ENCODE measurements around the gene ATP5IF1.
A peak's percentile ranks its signal among the peaks of the same experiment; 100 is the strongest.

The ATP5IF1 gene

DNA sequence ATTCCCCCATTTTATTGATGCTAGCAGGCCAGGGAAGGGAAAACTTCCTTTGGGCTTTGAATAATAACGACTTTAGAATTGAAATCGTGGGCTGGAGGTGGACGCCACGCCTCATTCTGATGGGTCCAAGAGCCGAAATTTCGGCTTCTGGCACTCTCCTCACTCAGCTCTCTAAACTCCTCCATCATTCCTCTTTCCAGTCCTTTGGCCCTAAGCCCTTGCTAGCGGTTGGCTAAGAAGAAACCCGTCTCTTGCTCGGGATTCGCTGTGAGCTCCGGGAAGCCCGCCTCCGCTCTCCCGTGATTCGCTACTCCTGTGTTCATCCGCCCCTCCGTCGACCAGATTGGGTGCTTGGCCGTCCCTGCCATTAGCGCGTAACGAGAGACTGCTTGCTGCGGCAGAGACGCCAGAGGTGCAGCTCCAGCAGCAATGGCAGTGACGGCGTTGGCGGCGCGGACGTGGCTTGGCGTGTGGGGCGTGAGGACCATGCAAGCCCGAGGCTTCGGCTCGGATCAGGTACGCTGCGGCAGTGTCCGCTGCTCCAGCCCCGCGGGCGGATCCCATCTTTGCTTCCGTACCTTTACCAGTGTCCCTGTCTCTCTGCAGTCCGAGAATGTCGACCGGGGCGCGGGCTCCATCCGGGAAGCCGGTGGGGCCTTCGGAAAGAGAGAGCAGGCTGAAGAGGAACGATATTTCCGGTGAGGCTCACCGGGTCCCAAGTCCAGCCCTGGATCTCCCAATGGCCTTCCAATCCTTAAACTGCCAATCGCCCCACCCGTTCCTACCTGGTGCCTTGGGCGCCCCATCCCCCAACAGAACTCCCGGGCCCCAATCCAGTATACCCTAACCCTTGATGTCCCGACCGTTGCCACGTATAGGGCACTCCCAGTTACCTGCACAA, at the start of gene ATP5IF1:
Gene ATP5IF1 (plus strand): TSS at position 370 of the 901 bp plus-strand sequence. CDS start 60 bp downstream, at position 430.
- DNase-seq (ENCODE audit: low read depth) = peak; percentile 91

- no peak for DNase-seq (ENCODE audit: low read depth)
Observed at GRCh38 chr1:28190337-28190979, 45.5 kb upstream of the ATP5IF1 start.

- no peak for DNase-seq (ENCODE audit: low read depth)
Observed at GRCh38 chr1:28190996-28191645, 44.8 kb upstream of the ATP5IF1 start.

GRCh38 chr1:28193701-28194161, 42.2 kb upstream of the ATP5IF1 start:
- DNase-seq (ENCODE audit: low read depth) = no peak

DNA sequence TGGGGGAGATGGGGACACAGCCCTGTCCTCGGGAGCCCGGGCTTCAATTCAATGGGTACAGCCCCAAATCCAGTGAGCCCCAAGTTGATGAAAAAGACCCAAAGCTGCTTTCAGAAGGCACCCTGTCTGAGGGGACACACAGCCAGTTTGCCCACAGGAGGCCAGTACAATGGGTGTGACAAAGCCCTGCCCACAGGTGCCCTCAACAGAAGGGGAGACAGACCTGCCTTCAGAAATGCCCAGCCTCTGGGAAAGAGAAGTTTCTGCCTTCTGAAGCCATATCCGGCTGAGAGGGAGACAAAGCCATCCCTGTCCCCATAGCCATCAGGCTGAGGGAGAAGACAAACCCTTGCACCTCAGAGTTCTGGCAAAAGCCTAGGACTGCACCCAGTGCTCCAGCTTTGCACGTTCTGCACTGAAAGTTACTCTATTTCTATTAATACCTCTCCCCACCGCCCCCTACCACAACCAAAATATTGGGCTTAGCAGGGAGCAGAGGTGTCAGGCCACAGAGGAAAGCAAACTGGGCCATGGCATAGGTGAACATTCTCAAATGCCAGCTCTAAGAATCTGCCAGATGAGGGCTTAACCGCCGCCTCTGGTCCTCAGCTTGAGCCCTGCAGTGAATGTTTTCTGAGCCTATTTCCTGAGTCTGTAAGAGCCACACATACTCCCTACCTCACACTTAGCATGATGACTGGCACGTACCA, 41.4 kb upstream of the ATP5IF1 start:
- no peak for DNase-seq (ENCODE audit: low read depth)

DNA sequence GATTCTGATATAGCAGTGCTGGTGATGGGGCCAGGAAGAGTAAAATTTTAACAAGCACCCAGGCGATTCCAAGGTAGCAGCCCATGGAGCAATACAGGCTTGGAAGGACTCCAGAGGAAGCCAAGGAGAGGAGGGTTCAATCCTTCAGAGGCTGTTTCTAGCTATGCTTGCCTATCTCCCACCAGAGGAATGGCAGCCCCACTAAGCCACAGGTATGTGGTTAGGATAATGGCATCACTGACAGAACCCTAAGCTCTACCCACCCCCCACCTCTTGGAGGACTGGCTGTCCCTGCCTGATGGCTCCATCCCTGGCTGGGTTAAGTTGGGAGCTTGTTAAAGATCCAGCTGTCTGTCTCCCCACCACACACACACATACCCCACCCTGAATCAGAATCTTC, 40.1 kb upstream of the ATP5IF1 start:
- DNase-seq (ENCODE audit: low read depth) = no peak

DNA sequence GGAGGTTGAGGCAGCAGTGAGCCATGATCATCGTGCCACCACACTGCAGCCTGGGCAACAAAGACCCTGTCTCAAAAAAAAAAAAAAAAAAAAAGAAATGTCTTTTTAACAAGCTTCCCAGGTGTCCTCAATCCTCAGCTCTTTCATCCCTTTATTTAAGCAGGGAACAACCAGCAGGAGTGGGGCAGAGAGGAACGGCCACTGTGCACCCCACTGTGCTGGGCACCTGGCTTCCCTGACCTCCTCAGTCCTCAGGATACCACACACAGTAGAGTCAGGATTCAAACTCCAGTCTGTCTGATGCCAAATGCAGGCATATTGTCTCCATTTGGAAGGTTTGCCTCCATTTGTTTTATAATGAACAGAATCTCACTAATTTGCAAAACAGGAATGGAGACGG, 39.6 kb upstream of the ATP5IF1 start:
- no peak for DNase-seq (ENCODE audit: low read depth)

GRCh38 chr1:28197682-28198415, 38.1 kb upstream of the ATP5IF1 start:
- DNase-seq (ENCODE audit: low read depth) = no peak

- no peak for DNase-seq (ENCODE audit: low read depth)
Observed at GRCh38 chr1:28199328-28200233, 36.3 kb upstream of the ATP5IF1 start.

GRCh38 chr1:28200234-28200873, 35.6 kb upstream of the ATP5IF1 start:
- no peak for DNase-seq (ENCODE audit: low read depth)

DNA sequence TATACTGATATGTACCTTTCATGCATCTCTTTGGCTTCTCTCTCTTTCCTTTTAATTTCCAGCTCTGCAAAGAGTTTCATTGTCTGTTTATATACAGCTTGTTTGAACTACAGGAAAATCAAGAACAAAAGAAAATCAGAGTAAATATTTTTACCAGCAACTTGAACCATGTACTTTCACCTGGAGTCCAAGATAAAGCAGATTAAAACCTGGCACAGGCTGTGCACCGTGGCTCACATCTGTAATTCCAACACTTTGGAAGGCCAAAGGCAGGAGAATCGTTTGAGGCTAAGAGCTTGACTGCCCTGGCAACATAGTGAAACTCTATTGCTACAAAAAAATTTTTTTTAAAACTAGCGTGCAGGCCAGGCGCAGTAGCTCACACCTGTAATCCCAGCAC, 30.7 kb upstream of the ATP5IF1 start:
- no peak for DNase-seq (ENCODE audit: low read depth)

DNA sequence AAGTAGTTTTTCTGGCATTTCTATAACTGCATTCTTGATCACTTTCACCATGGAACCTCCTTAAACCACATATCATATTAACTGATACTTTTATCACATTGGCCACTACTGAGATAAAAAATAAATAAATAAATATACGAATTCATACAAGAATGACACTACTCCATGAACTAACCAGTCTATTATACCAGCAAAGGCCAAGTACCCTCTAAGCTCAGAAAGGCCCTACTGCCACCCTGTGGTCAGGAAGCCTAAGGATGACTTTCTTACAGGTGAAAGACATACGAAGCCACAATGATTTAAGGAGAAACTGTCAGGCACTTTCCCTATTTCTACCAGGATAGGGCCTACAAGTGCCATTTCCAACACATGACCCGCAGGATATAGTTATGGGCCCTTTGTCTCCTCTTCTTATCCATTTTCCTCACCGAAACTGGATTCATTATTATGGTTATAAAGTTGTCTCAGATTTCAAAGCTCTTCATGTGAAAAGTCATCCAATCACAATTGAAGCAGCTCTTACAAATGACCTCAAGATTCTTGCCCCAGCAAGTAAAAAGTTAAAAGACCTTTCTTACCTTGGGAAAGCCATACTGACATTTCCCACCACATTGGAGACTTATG, 27.0 kb upstream of the ATP5IF1 start:
- no peak for DNase-seq (ENCODE audit: low read depth)

- DNase-seq (ENCODE audit: low read depth) = no peak
Observed at GRCh38 chr1:28209700-28210099, 26.2 kb upstream of the ATP5IF1 start.

DNA sequence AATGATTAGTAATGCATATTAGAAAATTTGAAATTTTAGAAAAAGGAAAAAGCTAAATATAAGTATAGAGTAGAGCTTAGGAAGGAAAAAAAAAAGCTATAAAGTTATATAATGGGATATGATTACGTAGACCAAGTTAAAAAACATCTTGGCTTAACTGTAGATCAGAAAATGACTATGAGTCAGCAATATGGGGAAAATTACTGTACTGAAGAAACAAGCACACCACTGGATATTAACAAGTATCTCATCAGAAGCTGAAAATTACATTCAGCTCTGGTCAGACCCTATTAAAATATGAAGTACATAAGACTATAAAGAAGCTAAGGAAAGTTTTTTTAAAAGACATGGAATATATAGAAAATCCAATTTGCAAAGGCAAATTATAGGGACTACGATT, 22.6 kb upstream of the ATP5IF1 start:
- DNase-seq (ENCODE audit: low read depth) = no peak

DNA sequence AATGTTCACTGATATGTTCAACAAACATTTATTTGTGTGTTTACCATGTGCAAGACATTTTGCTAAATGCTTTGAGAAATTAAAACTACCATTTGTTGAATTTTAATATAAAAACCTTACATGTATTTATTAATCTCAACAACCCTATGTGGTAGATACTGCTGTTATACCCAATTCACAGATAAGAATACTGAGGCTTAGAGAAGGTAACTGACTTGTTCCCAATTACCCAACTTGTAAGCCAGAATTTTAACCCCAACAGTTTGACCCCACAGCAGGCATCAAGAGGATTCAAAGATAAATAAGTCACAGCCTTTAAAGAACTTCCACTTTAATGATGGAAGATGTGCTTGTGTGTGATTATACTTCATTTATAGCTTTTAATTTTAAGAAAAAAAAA, 6.8 kb upstream of the ATP5IF1 start:
- no peak for DNase-seq (ENCODE audit: low read depth)

- no peak for DNase-seq (ENCODE audit: low read depth)
Observed at GRCh38 chr1:28229996-28230395, 5.9 kb upstream of the ATP5IF1 start.

- peak; percentile 44 for DNase-seq (ENCODE audit: low read depth)
Observed at GRCh38 chr1:28232558-28233263, 3.2 kb upstream of the ATP5IF1 start, which contains the start of gene DNAJC8. Gene DNAJC8 (minus strand): TSS chr1:28233029. CDS start chr1:28232998, 31 bp downstream.

DNA sequence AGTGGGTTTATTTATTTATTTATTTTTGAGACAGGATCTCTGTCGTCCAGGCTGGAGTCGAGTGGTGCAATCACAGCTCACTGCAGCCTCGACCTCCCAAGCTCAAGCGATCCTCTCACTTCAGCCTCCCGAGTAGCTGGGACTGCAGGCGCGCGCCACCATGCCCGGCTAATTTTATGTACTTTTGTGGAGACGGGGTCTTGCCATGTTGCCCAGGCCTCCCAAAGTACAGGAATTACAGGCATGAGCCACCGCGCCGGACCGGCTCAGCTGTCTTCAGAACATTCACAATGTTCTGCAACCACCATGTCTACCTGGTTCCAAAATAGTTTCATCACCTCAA, 2.7 kb upstream of the ATP5IF1 start:
- no peak for DNase-seq (ENCODE audit: low read depth)

Data from GM04503 (cell line).